Stimulated activated CD4-positive, alpha-beta T cell treated with anti-CD3 and anti-CD28 coated beads, Interleukin-2, amount 100 ng/mL, for 24 hours (primary cell): ENCODE measurements around the gene RAB1B.
A peak's percentile ranks its signal among the peaks of the same experiment; 100 is the strongest.
"Not testable (repeated sequence)": the region's sequence is repeated elsewhere in the genome, so short reads cannot be mapped to it uniquely, and the experiment has no call there.

Experiments used
- DNase-seq, 2 donors: peaks; one replicate each; pipeline ENCODE4 v3.0.0-alpha.2; 2020

The RAB1B gene

DNA sequence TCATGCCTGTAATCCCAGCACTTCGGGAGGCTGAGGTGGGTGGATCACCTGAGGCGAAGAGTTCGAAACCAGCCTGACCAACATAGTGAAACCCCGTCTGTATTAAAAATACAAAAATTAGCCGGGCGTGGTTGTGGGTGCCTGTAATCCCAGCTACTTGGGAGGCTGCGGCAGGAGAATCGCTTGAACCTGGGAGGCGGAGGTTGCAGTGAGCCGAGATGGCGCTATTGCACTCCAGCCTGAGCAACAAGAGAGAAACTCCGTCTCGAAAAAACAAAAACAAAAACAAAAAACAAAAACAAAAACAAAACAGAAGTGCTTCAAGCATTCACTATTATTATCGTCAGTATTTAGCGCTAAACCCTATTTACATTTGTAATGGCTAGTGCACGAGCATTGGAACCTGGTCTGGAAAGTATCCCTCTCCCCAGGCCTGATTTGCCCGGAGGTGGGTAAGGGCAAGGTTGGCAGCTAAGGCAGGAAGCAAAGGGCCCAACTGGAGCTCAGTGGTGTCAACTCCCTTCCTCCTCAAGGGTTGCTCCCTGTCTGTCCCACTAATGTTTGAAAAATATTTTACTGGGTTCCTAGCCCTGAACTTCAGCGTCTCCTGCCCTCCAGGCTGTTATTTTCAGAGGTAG is 42.5 kb downstream of the RAB1B start:
- DNase-seq, result not testable (repeated sequence)

DNA sequence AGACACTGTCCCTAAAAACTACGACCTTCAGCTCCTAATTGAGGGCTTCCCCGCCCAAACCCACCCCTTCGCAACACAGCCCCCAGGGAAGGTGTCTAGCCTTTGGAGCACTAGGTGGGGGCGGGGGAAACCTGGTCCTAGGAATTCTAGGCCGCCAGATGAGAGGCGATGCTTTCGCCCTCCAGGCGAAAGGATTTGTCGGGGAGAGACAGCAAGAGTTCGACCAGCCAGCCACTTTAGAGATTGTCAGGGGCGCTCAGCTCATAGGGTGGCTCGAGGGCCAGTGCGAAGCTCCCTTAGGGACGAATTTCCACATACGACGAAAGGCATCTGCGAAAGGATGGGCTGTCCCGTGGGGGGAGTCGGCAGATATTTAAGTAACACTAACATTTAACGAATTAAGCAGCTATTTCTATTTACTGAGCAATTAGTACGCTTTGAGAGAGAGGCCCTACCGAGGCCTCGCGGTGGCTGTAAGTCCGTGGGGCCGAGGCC is 43.1 kb downstream of the RAB1B start:
- no peak for DNase-seq

DNA sequence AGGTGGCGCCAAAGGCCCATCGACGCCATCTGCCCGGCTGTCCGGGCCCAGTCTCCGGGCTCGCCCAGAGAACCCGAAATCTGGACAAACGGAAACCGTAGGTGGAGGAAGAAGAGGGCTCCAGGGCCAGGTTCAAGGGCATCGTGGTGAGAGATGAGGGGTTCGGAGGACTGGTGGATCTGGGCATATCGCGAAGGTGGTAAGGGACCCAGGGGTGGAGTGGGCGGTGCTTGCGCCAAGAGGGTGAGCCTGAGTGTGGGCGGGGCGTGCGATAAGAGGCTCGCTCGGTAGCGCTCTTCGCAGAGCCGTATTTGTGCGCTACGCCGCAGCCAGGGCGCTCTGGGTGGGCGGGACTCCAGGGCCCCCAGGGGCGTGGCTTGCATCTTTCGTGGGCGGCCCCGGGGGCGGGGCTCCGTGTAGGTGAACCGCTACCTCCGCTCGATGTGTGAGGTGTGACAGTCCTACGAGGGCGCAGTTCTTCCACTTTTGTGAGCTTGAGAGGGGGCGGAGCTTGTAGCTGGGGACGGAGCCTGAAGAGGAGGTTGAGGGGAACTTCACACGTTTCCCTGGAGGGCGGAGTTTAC is 43.6 kb downstream of the RAB1B start:
- DNase-seq, result peak; percentile 87 to 95

DNA sequence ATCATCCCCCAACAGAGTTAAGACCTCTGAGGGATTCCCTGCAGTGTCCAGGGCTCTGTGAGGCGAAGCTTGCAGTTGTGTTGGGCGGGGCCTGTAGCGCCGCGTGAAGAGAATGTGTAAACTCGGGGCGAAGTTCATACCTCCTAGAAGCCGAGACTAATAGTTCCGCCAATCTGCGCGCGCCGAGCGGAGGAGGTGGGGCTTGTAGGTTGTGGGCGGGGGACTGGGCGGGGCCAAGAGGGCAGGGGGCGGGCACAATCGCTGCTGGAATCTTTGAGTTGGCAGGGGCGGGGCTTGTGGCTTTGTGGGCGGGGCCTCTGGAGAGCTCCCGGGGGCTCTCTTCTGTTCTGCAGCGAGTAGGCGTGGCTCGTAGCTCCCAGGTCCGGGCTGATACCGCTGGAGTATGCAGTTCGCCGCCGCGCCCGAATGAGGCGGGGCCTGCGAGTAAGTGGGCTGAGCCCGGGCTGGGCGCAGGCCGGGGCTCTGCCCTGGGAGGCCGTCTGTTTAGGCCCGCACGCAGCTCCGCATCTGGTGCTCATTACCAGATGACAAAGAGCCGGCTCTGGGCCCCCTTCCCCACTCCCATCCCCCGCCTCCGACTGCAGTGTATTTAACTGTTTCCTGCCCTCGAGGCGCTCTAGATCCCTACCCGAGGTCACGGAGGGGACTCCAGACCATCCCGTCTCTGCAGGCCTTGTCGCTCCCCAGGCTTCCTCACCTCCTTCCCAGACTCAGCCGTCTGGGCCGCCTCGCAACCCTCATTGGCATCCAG is 44.3 kb downstream of the RAB1B start:
- DNase-seq, result peak; percentile 94 to 96

DNA sequence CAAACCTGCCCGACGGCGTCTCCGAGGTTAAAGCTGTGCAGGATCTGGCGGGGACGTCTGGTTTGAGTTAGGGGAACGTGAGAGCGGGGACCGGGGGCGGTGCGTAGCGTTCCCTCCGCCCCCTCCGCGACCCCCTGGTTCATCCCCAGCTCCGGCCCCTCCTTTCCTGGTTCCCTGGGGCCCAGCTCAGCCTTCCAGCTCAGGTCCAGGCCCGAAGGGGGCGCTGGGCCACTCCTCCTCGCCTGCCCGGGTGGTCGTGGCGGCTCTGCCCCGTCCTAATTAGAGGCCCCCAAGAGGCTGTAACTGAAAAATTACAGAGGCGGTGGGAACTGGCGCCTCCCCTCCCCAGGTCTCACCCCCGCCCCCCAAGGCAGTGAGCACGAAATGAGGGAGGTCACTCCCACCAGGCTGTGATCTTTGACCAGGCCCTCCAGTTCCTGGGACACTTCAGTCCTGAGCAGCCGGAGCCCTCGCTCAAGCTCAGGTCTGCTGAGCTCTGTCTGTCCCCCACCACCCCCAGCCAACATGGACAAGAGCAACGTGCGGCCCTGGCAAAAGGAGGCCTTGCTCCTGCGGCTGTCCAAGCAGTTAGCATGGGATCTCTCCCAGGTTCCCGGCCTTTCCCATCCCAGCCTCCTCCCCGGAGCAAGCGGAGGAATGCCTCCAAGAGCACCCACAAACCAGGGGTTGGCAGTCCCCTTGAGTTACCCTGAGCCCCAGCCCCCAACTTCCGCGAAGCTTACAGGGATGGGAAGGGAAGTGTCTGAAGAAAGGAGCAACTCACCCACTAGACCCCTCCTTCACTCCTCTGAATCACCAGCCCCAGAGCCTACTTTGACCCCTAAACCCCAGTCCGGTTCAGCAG is 45.1 kb downstream of the RAB1B start:
- DNase-seq, result no peak

DNA sequence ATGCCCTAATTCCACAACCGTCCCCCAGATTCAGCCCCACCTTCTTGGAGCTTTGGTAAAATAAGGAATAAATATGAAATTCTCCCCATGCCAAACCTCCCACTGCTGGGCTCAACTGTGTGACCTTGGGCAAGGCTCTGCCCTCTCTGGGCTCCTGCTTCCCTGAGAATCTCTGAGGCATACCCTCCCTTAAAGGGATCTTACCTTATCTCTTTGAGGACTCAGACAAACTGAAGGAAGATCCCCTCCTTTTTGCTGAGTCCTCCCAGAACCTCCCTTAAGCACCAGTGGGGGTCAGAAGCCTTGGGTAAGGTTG is 45.7 kb downstream of the RAB1B start:
- no peak for DNase-seq

DNA sequence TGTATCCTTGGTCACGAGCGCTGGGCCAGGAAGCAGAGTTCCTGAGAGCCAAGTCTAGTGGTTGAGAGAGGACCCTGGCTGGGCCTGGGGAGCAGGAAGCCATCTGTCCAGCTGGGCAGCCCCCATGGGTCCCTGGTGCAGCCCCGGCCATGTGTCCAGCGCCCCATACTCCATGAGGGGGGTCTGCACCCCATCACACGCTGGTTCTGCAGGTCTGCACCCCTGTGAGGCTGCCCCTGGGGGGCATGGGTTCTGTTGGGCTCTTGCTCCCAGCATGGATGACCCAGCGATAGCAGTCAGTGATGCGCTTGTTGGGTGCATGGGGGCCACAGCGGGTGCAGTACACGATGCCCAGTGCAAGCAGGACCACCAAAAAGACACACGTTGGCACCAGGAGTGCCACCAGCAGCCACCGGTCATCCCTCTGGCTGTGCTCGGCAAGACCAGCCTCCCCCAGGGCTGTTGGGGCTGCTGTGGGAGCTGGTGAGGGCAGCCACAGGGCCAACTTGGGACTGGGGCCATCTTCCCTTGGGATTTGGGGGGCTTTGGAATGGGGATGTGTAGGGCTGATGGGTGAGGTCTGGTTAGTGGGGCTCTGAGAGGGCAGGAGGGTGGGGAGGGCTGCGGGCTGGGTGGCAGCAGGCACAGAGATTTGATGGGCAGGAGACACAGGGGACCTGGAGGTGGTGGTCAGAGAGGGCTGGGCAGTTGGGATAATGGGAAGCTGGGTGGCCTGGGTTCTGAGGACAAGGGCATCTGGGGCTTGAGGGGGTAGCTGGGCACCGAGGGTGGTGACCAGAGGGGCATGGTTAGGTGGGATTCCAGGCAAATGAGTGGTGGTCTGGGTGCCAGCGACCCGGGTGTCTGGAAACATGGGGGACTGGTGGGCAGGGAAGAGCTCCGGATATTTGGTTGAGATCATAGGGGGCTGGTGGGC is 46.4 kb downstream of the RAB1B start:
- DNase-seq, result no peak

DNA sequence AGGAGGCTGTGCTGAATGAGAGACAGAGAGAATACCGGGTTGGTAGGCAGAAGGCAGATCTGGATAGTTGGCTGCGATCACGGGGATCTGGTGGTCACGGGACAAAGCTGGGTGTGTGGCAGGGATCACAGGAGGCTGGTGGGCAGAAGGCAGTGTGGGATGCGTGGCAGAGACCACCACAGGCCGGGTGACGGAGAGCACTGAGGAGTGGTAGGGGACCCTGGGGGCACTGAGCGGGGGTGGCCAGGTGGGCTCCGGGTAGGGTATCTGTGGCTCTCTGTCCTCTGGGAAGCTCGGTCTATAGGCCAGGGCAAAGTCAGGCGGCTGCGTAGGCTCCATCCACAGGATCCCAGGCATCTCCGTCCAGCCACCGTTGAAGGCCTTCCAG is 47.1 kb downstream of the RAB1B start:
- DNase-seq, result no peak

DNA sequence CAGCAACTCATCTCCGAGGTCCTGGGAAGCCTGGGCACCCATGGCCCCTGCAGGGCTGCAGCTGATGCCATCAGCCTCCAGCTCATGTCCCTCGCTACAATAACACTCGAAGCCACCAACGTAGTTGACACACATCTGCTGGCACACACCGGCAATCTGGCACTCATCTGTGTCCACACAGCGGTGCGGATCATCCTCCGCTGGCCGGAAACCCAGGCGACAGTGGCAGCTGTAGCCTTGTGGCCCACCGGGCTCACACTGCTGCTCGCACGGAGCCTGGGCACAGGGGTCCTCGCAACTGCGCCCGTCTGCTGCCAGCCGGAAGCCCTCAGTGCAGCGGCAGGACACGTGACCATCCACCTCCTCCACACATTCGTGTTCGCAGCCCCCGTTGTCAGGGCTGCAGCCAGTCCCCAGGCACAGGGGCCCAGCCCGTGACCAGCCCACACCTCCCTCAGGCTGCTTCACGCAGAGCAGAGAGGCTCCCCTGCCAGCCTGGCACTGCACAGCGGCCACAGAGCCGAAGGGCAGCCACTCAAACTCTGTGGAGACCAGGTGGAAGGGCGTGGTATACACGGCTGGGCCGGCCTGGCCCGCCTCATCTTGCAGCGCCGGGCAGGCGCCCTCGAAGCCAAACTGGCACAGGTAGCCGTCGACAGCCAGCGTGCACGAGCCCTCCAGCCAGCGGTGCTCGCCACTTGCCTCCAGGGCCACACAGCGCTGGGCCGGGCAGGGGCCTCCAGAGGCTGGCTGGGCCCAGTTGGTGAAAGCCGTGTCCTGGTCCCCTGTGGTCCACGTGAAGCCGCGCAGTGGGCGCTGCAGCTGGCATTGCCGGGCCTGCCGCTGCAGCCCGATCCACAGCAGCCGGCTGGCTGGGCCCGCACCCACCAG is 47.7 kb downstream of the RAB1B start:
- DNase-seq, result no peak

DNA sequence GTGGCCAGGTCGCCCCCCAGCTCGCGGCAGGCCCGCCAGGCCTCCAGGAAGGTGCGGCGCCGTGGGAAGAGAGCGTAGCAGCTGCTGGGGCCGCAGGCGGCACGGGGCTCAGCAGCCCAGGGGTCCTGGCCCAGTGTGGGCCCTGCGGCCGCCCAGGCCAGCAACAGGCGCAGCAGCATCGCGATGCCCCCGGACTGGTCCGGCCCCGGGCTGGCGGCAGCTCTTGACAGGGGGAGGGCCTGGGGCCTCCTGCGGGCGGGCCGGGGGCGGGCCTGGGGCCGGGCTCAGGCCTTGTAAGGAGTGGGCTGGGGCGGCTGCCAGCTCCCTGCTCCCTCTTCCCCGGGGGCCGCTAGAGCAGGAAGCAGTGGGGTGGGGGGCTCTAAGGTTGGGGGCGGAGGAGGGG is 48.4 kb downstream of the RAB1B start, which contains the start of gene CD248:
Gene CD248 (minus strand): TSS at position 196 of the 403 bp plus-strand sequence. CDS start 17 bp downstream, at position 179.
- no peak for DNase-seq

DNA sequence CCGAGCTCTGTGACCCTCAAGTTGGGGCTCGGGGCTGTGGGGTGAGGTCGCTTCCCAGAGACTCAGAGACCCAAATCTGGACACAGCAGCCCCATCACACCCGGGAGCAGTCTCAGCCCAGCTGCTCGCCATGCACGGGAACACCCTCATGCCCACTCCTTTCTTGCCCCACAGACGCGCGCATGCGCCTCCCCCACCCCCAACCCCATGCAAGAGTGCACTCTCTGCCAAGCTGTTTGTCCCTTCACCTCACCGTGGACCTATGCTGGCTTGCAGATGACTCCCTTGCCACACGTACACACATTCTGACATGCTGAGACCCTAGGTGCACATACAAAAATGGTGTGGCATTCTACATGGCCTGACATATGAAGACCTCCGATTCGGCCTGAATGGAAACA is 48.9 kb downstream of the RAB1B start:
- peak in 1 of 2 donors; percentile 45 for DNase-seq

DNA sequence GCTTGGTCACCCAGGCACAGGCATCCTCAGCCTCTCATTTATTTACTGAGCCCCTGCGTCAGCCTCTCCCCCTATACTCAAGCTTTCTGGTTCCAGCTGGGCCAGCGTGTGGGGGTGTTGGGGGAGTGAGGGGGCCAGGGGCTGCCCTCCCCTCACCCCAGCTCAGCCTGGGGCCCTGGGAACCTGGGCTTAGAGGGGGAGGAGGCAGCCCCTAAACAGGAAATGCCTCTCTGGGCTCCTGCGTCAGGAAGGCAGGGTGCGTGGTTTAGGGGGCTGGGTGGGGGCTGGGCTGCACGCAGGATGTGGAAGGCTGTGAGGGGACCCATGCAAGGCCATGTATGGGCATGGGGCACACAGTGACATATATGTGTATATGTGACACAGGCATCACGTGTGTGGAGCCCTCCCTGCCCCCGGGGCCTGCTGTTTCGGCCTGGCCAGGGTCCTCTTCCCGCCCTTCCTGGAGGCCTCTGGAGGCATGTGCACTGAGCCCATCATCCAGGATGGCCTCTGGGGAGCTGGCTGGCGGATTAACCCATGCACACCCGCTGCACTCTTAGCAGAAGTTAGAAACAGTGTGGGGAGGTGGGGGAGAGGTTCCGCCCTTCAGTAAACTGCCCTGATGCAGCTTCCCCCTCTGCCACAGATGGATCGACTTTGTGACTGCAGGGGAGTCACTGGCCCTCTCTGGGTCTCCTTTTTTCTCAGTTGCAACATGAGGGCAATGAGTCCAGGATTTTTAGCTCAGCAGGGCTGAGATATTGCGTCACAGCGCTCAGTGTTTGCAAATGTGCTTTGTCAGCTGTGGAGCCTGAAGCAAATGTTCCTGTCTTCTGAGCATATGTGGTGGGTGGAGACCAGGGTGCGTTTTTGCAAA is 49.5 kb downstream of the RAB1B start:
- DNase-seq, result peak in 1 of 2 donors; percentile 33

DNA sequence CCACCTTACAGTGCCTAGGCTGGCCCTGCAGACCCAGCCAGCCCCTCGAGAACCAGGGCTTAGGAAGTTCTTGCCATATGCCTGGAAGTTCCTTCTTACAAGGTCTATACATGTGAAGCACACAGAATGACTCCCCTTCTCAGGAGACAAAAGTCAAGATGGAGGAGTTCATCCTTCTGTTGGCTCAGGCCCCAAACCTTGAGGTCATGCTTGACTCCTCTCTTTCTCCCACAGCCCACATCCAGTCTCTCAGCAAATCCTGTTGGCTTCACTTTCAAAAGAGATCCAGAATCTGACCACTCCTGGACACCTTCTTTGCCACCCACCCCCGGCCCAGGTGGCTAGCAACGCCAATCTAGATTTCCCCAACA is 50.1 kb downstream of the RAB1B start:
- no peak for DNase-seq

DNA sequence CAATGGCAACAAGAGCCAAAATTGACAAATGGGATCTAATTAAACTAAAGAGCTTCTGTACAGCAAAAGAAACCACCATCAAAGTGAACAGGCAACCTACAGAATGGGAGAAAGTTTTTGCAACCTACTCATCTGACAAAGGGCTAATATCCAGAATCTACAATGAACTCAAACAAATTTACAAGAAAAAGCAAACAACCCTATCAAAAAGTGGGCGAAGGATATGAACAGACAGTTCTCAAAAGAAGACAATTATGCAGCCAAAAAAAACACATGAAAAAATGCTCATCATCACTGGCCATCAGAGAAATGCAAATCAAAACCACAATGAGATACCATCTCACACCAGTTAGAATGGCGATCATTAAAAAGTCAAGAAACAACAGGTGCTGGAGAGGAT is 51.9 kb downstream of the RAB1B start:
- not testable (repeated sequence) for DNase-seq

DNA sequence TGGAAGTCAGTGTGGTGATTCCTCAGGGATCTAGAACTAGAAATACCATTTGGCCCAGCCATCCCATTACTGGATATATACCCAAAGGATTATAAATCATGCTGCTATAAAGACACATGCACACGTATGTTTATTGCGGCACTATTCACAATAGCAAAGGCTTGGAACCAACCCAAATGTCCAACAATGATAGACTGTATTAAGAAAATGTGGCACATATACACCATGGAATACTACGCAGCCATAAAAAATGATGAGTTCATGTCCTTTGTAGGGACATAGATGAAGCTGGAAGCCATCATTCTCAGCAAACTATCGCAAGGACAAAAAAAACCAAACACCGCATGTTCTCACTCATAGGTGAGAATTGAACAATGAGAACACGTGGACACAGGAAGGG is 52.3 kb downstream of the RAB1B start:
- DNase-seq, result not testable (repeated sequence)

DNA sequence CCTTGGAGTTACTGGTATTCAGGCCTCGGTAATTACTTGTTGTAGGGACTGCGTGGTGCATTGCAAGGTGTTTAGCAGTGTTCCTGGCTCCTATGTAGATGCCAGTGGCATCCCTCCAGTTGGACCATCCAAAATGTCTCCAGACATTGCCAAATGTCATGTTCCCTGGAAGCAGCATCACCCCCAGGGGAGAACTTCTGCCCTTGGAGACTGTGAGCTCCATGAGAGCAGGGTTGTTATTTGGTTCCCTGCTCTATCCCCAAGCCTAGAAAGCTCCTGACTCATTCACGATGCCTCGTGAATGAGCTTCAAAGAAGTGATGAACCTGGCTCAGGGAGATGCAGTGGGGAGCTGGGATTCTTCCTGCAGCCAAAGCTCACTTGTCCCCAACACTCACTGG is 53.2 kb downstream of the RAB1B start:
- no peak for DNase-seq

DNA sequence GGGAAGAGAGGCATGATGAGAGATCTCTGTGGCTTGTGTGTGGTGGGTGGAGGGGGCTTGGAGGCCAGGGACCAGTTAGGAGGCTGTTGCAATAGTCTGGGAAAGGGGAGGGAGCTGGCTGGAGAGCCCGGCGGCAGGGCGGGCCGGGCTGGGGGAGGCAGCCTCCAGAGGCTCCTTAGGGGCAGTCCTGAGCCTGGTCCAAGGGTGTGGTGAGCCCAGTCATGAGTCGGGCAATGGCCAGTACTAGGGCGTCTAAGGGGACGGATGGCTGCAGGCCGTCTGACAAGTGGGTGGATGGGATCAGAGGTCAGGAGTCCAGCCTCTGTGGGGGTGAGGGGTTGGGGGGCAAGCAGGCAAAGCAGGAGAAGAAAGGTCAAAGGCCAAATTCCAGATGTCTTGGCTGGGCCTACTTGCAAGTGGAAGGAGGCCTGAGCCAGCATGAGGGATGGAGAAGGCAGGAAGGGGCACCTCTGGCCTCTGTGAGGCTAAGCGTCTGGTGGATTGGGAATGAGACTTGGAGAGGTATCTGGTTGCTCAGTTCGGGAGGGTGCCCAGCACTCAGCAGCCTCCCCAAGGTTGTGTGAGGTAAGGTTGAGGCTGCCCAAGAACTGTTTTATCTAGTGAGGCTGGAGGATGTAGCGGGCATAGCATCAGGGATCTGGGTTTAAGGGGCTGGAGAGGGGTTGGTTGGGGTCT is 54.4 kb downstream of the RAB1B start:
- no peak for DNase-seq

DNA sequence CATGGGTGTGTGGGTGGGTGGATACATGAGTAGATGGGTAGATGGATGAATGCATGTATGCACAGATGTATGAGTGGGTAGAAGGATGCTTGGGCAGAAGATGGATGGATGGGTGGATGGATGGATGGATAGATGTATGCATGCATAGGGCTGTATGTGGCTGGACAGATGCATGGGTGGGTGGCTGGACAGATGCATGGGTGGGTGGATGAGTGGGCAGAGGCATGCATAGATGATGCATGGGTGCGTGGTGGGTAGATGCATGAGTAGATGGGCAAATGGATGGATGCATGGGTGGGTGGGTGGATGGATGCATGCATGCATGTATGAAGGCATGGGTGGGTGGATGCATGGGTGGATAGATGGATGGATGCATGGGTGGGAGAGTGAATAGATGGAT is 55.2 kb downstream of the RAB1B start:
- no peak for DNase-seq

DNA sequence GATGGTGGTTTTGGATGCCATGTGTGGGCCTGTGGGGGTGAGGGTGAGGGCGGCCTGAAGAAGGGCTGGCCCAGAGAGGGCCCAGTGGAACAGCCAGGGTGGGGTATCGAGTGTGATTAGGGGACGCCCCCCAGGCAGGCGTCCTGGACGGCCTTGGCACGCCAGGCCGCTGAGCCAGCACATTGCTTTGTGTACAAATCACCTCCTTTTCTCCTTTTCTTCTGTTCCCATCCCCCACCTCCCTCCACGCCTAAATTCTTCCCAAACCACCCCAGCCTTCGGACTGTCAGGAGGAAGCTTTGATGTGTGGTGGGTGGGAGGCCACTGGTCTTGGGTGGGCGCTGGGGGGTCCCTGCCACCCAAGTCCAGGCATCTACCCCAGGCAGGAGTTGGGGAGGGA is 56.2 kb downstream of the RAB1B start:
- DNase-seq, result no peak
